HG02885 (cell line): ENCODE measurements around the gene C1orf56.

Experiments used
- ATAC-seq: cut with Tn5 transposase; IDR thresholded peaks from one replicate; pipeline ENCODE4 v1.9.1; 2021; ENCODE audit warnings: mild to moderate bottlenecking; ENCODE audit not compliant: unreplicated experiment, poor library complexity

Gene C1orf56

DNA sequence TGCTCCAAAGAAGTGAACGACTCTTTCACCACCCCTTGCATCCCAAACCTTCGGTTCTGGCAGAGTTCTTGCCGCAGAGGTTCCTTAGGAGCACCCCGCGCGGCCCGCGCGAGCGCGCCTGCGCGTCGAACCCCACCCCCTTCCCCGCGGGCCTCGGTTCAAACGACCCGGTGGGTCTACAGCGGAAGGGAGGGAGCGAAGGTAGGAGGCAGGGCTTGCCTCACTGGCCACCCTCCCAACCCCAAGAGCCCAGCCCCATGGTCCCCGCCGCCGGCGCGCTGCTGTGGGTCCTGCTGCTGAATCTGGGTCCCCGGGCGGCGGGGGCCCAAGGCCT, at the start of gene C1orf56:
TSS of gene C1orf56 (plus strand) at position 161 of the 334 bp plus-strand sequence. CDS start at position 258, 97 bp downstream.
- peak; percentile 48 for ATAC-seq

DNA sequence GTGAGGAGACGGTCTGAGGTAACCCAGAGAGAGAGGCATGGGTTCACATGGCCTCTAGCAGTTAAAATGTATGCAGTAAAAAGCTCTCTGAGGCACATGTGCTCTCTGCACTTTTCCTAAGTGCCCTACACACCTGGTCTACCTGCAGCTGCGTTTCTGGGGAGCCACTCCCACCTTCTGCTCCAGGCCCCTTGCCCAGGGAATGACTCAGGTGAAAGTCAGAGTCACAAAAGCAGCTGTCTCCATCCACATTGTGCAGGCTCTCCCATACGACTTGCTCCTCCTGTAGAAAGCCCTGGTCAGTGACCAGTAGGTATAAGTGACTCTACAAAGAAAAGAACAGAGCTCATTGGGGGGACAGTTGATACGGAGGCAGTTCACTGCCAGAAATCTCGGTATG, 49.6 kb upstream of the C1orf56 start:
- ATAC-seq, result no peak

- ATAC-seq, result no peak
Measured at GRCh38 chr1:150999051-150999674, 48.4 kb upstream of the C1orf56 start.

- ATAC-seq, result no peak
Measured at GRCh38 chr1:150999926-151000325, 47.6 kb upstream of the C1orf56 start.

GRCh38 chr1:151000408-151000807, 47.1 kb upstream of the C1orf56 start:
- no peak for ATAC-seq

DNA sequence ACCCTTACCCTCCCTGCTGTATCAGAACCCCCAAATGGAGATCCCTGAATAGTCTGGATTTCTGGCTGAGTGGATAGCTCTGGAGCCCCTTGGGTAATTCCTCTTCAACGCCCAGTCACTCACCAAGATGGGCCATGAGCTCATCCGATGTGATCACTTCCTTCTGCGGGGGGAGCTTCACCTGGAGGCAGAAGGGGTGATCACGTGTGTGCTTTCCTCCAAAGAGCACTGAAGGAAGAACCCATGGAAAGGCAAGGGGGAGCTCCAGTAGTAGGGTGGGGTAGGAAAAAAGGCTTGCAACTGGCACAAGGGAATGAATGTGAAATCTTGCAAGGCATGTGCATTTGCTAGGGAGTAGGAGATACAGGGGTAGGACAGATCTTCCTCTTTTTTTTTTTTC, 45.9 kb upstream of the C1orf56 start:
- no peak for ATAC-seq

GRCh38 chr1:151002051-151002450, 45.5 kb upstream of the C1orf56 start:
- no peak for ATAC-seq

- ATAC-seq, result no peak
Measured at GRCh38 chr1:151002611-151003010, 44.9 kb upstream of the C1orf56 start.

- ATAC-seq, result no peak
Measured at GRCh38 chr1:151003180-151003579, 44.4 kb upstream of the C1orf56 start.

DNA sequence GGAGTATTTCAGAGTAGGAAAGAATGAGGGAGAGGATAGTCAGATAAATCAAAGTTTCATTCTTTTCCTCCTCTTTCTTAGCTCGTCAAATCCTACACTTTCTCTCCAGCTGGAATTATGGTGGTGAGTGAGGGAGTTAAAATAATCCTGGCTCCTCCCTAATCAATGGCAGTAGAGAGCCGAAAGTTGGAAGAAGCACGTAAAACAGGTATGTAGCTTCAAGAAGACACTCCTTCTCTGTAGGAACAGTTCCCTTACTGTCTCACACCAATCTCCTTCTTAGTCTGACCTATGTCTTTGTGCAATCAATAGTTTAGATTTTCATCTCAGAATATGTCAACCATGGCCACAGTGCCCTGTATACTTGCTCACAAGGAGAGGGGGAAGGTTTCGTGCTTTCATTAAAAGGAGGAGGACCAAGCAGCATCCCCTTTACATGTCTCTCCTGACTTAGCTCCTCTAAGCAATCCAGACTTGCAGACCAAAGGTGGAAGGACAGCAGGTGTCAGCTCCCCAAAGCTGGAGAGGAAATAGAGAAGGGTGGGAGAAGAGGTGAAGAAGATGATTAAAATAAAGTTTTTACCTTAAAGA, 41.7 kb upstream of the C1orf56 start:
- no peak for ATAC-seq

GRCh38 chr1:151006327-151007052, 41.1 kb upstream of the C1orf56 start, which contains the start of gene MINDY1:
Gene MINDY1, minus strand, starts transcription at chr1:151006902. Its CDS starts 4,285 bp downstream, at chr1:151002617.
- no peak for ATAC-seq

- no peak for ATAC-seq
Measured at GRCh38 chr1:151007853-151008243, 39.7 kb upstream of the C1orf56 start.

DNA sequence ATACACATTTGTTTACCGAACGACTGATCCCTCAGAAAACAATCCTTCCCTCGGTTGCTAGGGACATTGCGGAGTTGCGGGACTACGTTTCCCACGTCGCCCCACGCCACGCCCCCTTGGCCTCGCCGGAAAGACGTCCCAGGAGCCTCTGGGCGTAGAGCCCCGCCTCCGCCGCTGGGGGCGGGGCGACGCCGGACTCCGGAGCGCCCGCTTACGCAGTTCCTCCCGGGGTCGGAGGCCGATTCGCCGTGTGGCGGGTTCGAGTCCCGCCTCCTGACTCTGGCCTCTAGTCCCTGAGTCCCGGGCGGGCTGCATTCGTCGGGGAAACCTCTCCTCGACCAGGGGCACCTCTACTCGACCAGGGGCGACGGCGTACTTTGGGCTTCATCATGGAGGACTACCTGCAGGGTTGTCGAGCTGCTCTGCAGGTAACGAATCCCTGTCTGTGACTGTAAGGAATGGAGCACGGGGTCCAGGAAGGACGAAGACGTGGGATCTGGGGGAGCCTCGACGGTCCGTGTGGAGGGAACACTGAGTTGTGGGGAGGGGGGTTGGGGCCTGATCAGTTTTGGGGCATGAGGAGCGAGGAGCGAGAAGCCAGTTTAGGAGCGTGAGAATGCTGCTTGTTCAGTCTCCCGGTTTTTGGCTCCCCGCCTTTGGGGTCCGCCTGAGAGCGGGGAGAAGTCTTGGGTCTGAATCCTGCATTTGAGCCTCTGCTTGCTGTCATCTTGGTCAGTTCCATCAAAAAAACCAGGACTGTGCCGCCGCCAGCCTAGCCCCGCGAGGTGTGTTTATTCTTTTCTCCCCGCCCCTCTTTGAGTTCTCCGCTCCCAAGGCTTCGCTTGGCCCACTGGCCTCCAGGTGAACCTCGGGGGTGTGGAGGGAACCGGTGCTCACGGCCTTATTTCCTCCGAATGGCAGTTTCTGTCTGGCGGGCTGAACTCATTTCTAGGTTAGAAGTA, 39.0 kb upstream of the C1orf56 start, which contains the start of gene PRUNE1:
TSS of gene PRUNE1 (plus strand) at position 206 of the 962 bp plus-strand sequence. CDS start at position 390, 184 bp downstream.
- peak; percentile 88 for ATAC-seq

DNA sequence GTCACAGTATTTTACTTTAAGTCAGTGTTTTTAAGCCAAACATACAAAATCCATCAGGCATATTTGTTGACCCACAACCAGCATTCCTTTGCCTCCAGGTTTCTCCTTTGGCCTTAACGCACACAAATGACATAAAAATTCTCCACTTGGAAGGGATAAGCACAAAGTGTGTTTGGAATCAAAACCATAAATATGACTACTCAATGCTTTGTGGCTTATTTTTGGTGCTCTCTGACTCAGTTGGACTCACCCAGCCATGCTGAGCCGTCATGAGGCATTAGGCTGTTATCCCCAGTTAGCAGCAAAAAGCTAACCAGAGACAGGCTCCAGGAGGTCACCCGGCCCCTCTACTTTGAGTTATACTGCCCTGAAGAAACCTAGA, 38.4 kb upstream of the C1orf56 start:
- no peak for ATAC-seq

- ATAC-seq, result no peak
Measured at GRCh38 chr1:151009674-151010345, 37.7 kb upstream of the C1orf56 start.

GRCh38 chr1:151010346-151010726, 37.2 kb upstream of the C1orf56 start:
- ATAC-seq, result no peak

- ATAC-seq, result no peak
Measured at GRCh38 chr1:151011154-151011850, 36.2 kb upstream of the C1orf56 start.

DNA sequence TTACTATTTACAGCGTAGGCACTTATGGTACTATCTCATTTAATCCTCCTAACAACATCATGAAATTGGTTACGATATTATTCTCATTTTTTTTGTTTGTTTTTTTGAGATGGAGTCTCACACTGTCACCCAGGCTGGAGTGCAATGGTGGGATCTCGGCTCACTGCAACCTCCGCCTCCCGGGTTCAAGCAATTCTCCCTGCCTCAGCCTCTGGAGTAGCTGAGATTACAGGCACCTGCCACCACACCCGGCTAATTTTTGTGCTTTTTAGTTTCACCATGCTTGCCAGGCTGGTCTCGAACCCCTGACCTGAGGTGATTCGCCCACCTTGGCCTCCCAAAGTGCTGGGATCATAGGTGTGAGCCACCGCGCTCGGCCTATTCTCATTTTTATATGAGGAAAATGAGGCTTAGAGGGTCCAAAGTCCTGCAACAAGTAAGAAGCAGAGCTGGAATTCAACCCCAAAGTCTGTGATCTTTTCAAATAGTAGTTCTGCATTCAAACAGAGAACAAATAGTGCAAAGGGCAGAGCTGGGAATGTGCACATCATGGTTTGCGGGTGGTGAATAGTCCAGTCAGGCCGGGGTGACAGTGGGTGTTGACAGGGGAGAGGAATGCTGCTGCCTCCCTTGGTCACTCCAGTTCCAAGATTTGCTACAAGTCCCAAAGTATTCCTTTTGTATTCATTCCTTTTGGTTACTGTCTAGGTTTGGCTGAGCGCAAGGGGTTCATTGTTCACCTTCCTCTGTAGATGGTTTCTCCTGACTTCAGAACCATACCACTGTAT, 34.7 kb upstream of the C1orf56 start:
- ATAC-seq, result no peak

GRCh38 chr1:151013518-151013917, 34.0 kb upstream of the C1orf56 start:
- ATAC-seq, result no peak
